ENCODE results near the gene JAZF1. TPM values are rescaled to one million over a fixed set of nuclear protein-coding genes. Genes with fewer than 3 reads are reported as not detected.

Gene JAZF1
- total and polyA plus RNA-seq, 9 of the 15 experiments (the other 6 are each of a cell fraction or from before 2014, with no cell fraction given): 0.04 to 0.64 (median 0.11) TPM; not detected in 3

- no peak for TF ChIP-seq E2F5 (CRISPR knock-in tag; IDR thresholded peaks at IDR 0.05)
- no peak for TF ChIP-seq RUNX1 (IDR thresholded peaks at IDR 0.05; ENCODE audit: low read depth)
- TF ChIP-seq MECOM (CRISPR knock-in tag; IDR thresholded peaks at IDR 0.05): no peak
Measured at GRCh38 chr7:28180364-28181147, at the start of gene JAZF1 (continued).

- Histone ChIP-seq H3K4me3 (no peak overlapping the region), H3K27me3 (ENCODE audit: control insufficient read depth in 2 of 2, insufficient read depth in 2 of 2, low read length in 2 of 2) (peaks cover 0 to 2% of the 10 kb centered on the region in 2 experiments; a peak in 2 of 5 replicates), H3K9me3 (replicated peaks; ENCODE audit: control insufficient read depth, insufficient read depth, low read depth, low read length) (no peaks in the 10 kb centered on the region), H3K27ac (ENCODE audit: extremely low read depth, low read depth, low read length) (no peak overlapping the region), H3K79me2 (ENCODE audit: control insufficient read depth, insufficient read depth, low read length) (no peaks in the 10 kb centered on the region), H3K9me1 (ENCODE audit: control insufficient read depth, insufficient read depth, low read length) (no peaks in the 10 kb centered on the region), H3K36me3 (ENCODE audit: control insufficient read depth, insufficient read depth, low read length) (no peaks in the 10 kb centered on the region), H3K4me2 (ENCODE audit: insufficient read depth, low read length) (no peak overlapping the region), H3K4me1 (replicated peaks in 1 of 2; ENCODE audit: control insufficient read depth in 2 of 2, insufficient read depth in 2 of 2, low read length in 2 of 2) (no peaks in the 10 kb centered on the region), H4K20me1 (replicated peaks; ENCODE audit: control insufficient read depth, insufficient read depth, low read length) (no peaks in the 10 kb centered on the region), H2AFZ (ENCODE audit: low read depth, low read length) (no peak overlapping the region), H3K9ac (ENCODE audit: insufficient read depth in 1 of 2, low read depth in 2 of 2, low read length in 2 of 2) (no peak overlapping the region)
- 0% methylated on average over 7 of the region's 7 CpGs for WGBS (ENCODE audit: insufficient coverage, low coverage, missing lambda C conversion rate)
- TF ChIP-seq NELFE (IDR thresholded peaks at IDR 0.05; ENCODE audit: insufficient read depth, insufficient read length) (no peak), HOMEZ (CRISPR knock-in tag; IDR thresholded peaks at IDR 0.05) (no peak), E4F1 (CRISPR knock-in tag; IDR thresholded peaks at IDR 0.05; ENCODE audit: borderline replicate concordance) (no peak), ARID3B (CRISPR knock-in tag; IDR thresholded peaks at IDR 0.05; ENCODE audit: borderline replicate concordance) (no peak), FOSL1 (tag; conservative IDR thresholded peaks at IDR 0.05) (no peak)
- in situ Hi-C loops (cut with MboI) (no loop called here), intact Hi-C loops (cut with micrococcal nuclease) (no loop called here)
- DNase-seq (ENCODE audit: extremely low read depth in 1 of 4, low spot score in 3 of 4) (no peak), ATAC-seq (no peak), FAIRE-seq (no peak)
- BruUV-seq (replicated peaks): no TSS peak
- ChIA-PET POLR2A (no interaction called here), CTCF (ENCODE audit: low intra/inter-chr PET ratio) (no interaction called here)
Measured at GRCh38 chr7:28230261-28230660, 49.7 kb upstream of the JAZF1 start.

Data from K562 (cell line).